Brain microvascular endothelial cell (primary cell): Measurements from ENCODE around the gene CANT1.

Source experiments
- DNase-seq: peaks from one replicate; pipeline ENCODE4 v3.0.0-alpha.2; 2020
- H3K27ac ChIP-seq: fragments of 250-450 bp; sonication (Bioruptor Pico); 2 replicates; pipeline ENCODE4 v1.5.1; 2020; ENCODE audit warnings: mild to moderate bottlenecking, moderate library complexity
- H3K27me3 ChIP-seq: fragments of 250-450 bp; sonication (Bioruptor Pico); replicated peaks from 2 replicates; pipeline ENCODE4 v1.5.1; 2020; ENCODE audit warnings: mild to moderate bottlenecking
- H3K36me3 ChIP-seq: fragments of 250-450 bp; sonication (Bioruptor Pico); replicated peaks from 2 replicates; pipeline ENCODE4 v1.5.1; 2020; ENCODE audit warnings: mild to moderate bottlenecking
- H3K4me3 ChIP-seq: 2 replicates; pipeline ENCODE4 v1.5.1; 2011; ENCODE audit warnings: low read depth, mild to moderate bottlenecking, control low read depth, low read length, moderate library complexity
- CTCF ChIP-seq: IDR thresholded peaks from 2 replicates; pipeline ENCODE4 v1.5.1; 2011; ENCODE audit warnings: low read depth, mild to moderate bottlenecking, moderate library complexity, low read length, control low read depth, inconsistent platforms; ENCODE audit errors: missing control alignments
- in situ Hi-C: cut with HindIII; loops from 2 replicates; pipeline ENCODE4 v1.10.0; 2017; ENCODE audit warnings: low sequenced_read_pairs, low pct_ligation_motif_present

CANT1 gene

GRCh38 chr17:79036596-79036995, 27.0 kb upstream of the CANT1 start:
- H3K4me3 ChIP-seq, result no peak overlapping the region
- DNase-seq, result peak; percentile 54
- H3K27ac ChIP-seq, result no peak overlapping the region
- H3K27me3 ChIP-seq, result no peaks in the 10 kb centered on the region
- TF ChIP-seq CTCF, result no peak
- H3K36me3 ChIP-seq, result no peaks in the 10 kb centered on the region
- in situ Hi-C loops, result no loop called here

GRCh38 chr17:79036181-79036580, 26.6 kb upstream of the CANT1 start:
- Histone ChIP-seq H3K4me3 (no peak overlapping the region), H3K27ac (no peak overlapping the region), H3K36me3 (no peaks in the 10 kb centered on the region), H3K27me3 (no peaks in the 10 kb centered on the region)
- no peak for DNase-seq
- in situ Hi-C loops, result no loop called here
- no peak for TF ChIP-seq CTCF

GRCh38 chr17:79035686-79036085, 26.1 kb upstream of the CANT1 start:
- in situ Hi-C loops, result no loop called here
- Histone ChIP-seq H3K4me3 (no peak overlapping the region), H3K27me3 (no peaks in the 10 kb centered on the region), H3K36me3 (no peaks in the 10 kb centered on the region), H3K27ac (no peak overlapping the region)
- TF ChIP-seq CTCF, result no peak
- DNase-seq, result no peak

- no peak overlapping the region for H3K27ac ChIP-seq
- TF ChIP-seq CTCF, result no peak
- H3K4me3 ChIP-seq, result no peak overlapping the region
These were observed 25.4 kb upstream of the CANT1 start for GRCh38 chr17:79034931-79035485.

GRCh38 chr17:79033741-79034501, 24.4 kb upstream of the CANT1 start:
- in situ Hi-C loops, result no loop called here
- Histone ChIP-seq H3K36me3 (no peaks in the 10 kb centered on the region), H3K4me3 (no peak overlapping the region), H3K27ac (no peak overlapping the region), H3K27me3 (no peaks in the 10 kb centered on the region)
- no peak for TF ChIP-seq CTCF
- DNase-seq, result no peak

More at GRCh38 chr17:79034931-79035485, 25.4 kb upstream of the CANT1 start:
- no peak for DNase-seq
- Histone ChIP-seq H3K27me3 (no peaks in the 10 kb centered on the region), H3K36me3 (no peaks in the 10 kb centered on the region)
- in situ Hi-C loops, result no loop called here
